ENCODE data around the gene RERE.
A peak's percentile ranks its signal among the peaks of the same experiment; 100 is the strongest.

DNA sequence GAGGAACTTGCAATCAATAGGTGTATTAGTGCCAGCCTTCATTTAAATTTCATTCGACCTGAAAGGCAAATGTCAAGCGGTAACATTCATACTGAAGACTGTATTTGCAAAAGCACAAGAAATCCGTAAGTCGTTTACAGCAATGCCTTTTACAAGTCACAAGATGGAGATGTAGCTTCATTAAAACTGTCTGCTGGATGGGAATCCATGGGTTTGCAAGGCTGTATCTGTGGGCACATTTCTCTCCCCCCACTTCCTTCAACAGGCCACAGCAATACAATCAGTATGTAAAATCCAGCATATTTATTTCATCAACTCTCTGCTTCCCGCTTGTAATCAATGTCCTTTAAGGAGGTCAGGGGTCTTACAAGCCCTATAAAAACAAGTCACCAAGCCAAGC, 352.4 kb downstream of the RERE start:
- peak in 2 of 12 donors; percentile 9 to 10 for TF ChIP-seq CTCF (IDR thresholded peaks at IDR 0.05)
- TF ChIP-seq POLR2A (IDR thresholded peaks at IDR 0.05), result no peak

All from heart left ventricle (tissue), 13 donors.